Neuronal stem cell (in vitro differentiated cells): ENCODE measurements around the gene DRAP1.

Source experiments
- DNase-seq: peaks from one replicate; pipeline ENCODE4 v3.0.0-alpha.2; 2013; ENCODE audit warnings: low spot score
- H2AFZ ChIP-seq: one replicate; pipeline ENCODE4 v1.6.1; 2013; ENCODE audit warnings: mild to moderate bottlenecking, low read length, inconsistent platforms
- H2AK5ac ChIP-seq: 2 replicates; pipeline ENCODE4 v1.6.1; 2013; ENCODE audit warnings: low read depth, mild to moderate bottlenecking, inconsistent platforms, low read length, moderate library complexity, mixed read lengths
- H2BK120ac ChIP-seq: 2 replicates; pipeline ENCODE4 v1.6.1; 2013; ENCODE audit warnings: low read depth, mild to moderate bottlenecking, inconsistent platforms, low read length, moderate library complexity, mixed read lengths
- H2BK12ac ChIP-seq: one replicate; pipeline ENCODE4 v1.6.1; 2013; ENCODE audit warnings: low read length, inconsistent platforms
- H2BK15ac ChIP-seq: 2 replicates; pipeline ENCODE4 v1.6.1; 2013; ENCODE audit warnings: mild to moderate bottlenecking, low read length, inconsistent platforms, mixed read lengths
- H2BK5ac ChIP-seq: one replicate; pipeline ENCODE4 v1.6.1; 2013; ENCODE audit warnings: inconsistent platforms, mild to moderate bottlenecking, low read length, moderate library complexity
- H3K14ac ChIP-seq: one replicate; pipeline ENCODE4 v1.6.1; 2013; ENCODE audit warnings: low read length, inconsistent platforms
- H3K18ac ChIP-seq: 2 replicates; pipeline ENCODE4 v1.6.1; 2013; ENCODE audit warnings: low read length, inconsistent platforms
- H3K23ac ChIP-seq: 2 replicates; pipeline ENCODE4 v1.6.1; 2013; ENCODE audit warnings: low read depth, mild to moderate bottlenecking, mixed read lengths, low read length, inconsistent platforms; ENCODE audit not compliant: poor library complexity
- H3K27ac ChIP-seq: replicated peaks from 3 replicates; pipeline ENCODE4 v1.5.1; 2013; ENCODE audit warnings: low read length, inconsistent platforms
- H3K27me3 ChIP-seq, 3 experiments: 2 replicates each; pipeline ENCODE4 v1.6.1; 2013; ENCODE audit warnings: low read length in 3 of 3, mild to moderate bottlenecking in 2 of 3, inconsistent platforms in 1 of 3, low read depth in 1 of 3, mixed read lengths in 1 of 3, moderate library complexity in 1 of 3; ENCODE audit not compliant: control insufficient read depth in 3 of 3, insufficient read depth in 3 of 3
- H3K36me3 ChIP-seq, 2 donors: replicated peaks in 1 of 2; 2 replicates each; pipeline ENCODE4 v1.6.1; 2013; ENCODE audit warnings: low read length in 2 of 2; ENCODE audit not compliant: control insufficient read depth in 2 of 2, insufficient read depth in 2 of 2
- H3K4ac ChIP-seq: 2 replicates; pipeline ENCODE4 v1.6.1; 2013; ENCODE audit warnings: inconsistent platforms, mild to moderate bottlenecking, low read length, moderate library complexity
- H3K4me1 ChIP-seq, 2 donors: 1 replicate in 1 of 2; 2 replicates in 1 of 2; pipeline ENCODE4 v1.6.1; 2013; ENCODE audit warnings: low read length in 2 of 2, low read depth in 1 of 2; ENCODE audit not compliant: control insufficient read depth in 2 of 2, insufficient read depth in 1 of 2
- H3K4me2 ChIP-seq: one replicate; pipeline ENCODE4 v1.6.1; 2013; ENCODE audit warnings: mild to moderate bottlenecking, low read length, inconsistent platforms; ENCODE audit not compliant: insufficient read depth, poor library complexity, severe bottlenecking
- H3K4me3 ChIP-seq, 2 donors: 2 replicates each; pipeline ENCODE4 v1.5.1; 2013; ENCODE audit warnings: low read length in 2 of 2, mild to moderate bottlenecking in 2 of 2, inconsistent platforms in 1 of 2, moderate library complexity in 1 of 2
- H3K79me1 ChIP-seq: one replicate; pipeline ENCODE4 v1.6.1; 2013; ENCODE audit warnings: low read depth, mild to moderate bottlenecking, inconsistent platforms, low read length, moderate library complexity
- H3K9ac ChIP-seq: one replicate; pipeline ENCODE4 v1.6.1; 2013; ENCODE audit warnings: mild to moderate bottlenecking, low read depth, low read length, inconsistent platforms; ENCODE audit not compliant: poor library complexity
- H3K9me3 ChIP-seq, 2 donors: replicated peaks in 1 of 2; 2 replicates each; pipeline versions ENCODE3 to v1.6.1; 2013; ENCODE audit warnings: low read length in 2 of 2, mild to moderate bottlenecking in 2 of 2, inconsistent platforms in 1 of 2, low read depth in 1 of 2, mixed read lengths in 1 of 2, moderate library complexity in 1 of 2; ENCODE audit not compliant: control insufficient read depth in 2 of 2, insufficient read depth in 1 of 2
- H4K8ac ChIP-seq: one replicate; pipeline ENCODE4 v1.6.1; 2013; ENCODE audit warnings: low read depth, mild to moderate bottlenecking, inconsistent platforms, low read length, moderate library complexity
- H4K91ac ChIP-seq: one replicate; pipeline ENCODE4 v1.6.1; 2013; ENCODE audit warnings: low read length, low read depth, mild to moderate bottlenecking, inconsistent platforms; ENCODE audit not compliant: poor library complexity
- WGBS, 2 donors: extraction: QIAGEN DNeasy Blood & Tissue Kit; methylation state at CpG; one replicate each; pipeline ENCODE4 v1.1.7; 2013; ENCODE audit warnings: missing lambda C conversion rate in 2 of 2, mixed read lengths in 1 of 2; ENCODE audit not compliant: insufficient read length in 2 of 2, insufficient replicate concordance in 1 of 2; ENCODE audit errors: extremely low coverage in 2 of 2; 5-methylcytosine and 5-hydroxymethylcytosine counted together

The DRAP1 gene

GRCh38 chr11:65887723-65888162, 31.5 kb upstream of the DRAP1 start:
- peak overlapping the region; percentile 36 for H2AK5ac ChIP-seq
- H3K14ac ChIP-seq, result no peak overlapping the region

GRCh38 chr11:65888163-65888814, 30.9 kb upstream of the DRAP1 start, which contains the start of gene FIBP:
Gene FIBP (minus strand): TSS chr11:65888471. CDS start chr11:65888418, 53 bp downstream.
- Histone ChIP-seq H3K4me3 (peak within 1 kb of the TSS; percentile 93 to 95), H3K4ac (peak within 1 kb of the TSS; percentile 8), H2BK15ac (peak within 1 kb of the TSS; percentile 40), H4K91ac (no peak within 1 kb of the TSS), H3K18ac (peak within 1 kb of the TSS; percentile 97), H3K9ac (peak within 1 kb of the TSS; percentile 95), H3K9me3 (no peaks in the 10 kb centered on the region), H3K27ac (peak within 1 kb of the TSS; percentile 95), H3K4me2 (peak within 1 kb of the TSS; percentile 97), H2BK5ac (peak within 1 kb of the TSS; percentile 96), H4K8ac (no peak within 1 kb of the TSS), H2AFZ (peak within 1 kb of the TSS; percentile 94), H3K14ac (peak within 1 kb of the TSS; percentile 1), H2BK120ac (no peak within 1 kb of the TSS), H3K36me3 (peaks cover 26 to 36% of the 10 kb centered on the region in 2 donors), H3K79me1 (peaks cover 3% of the 10 kb centered on the region), H3K4me1 (peaks cover 24 to 29% of the 10 kb centered on the region in 2 donors), H2AK5ac (peak within 1 kb of the TSS; percentile 36), H3K27me3 (peaks cover 0 to 15% (median 0%) of the 10 kb centered on the region in 3 experiments), H2BK12ac (no peak within 1 kb of the TSS), H3K23ac (peak within 1 kb of the TSS; percentile 99)
- peak; percentile 97 for DNase-seq
- no CpG with 5 or more reads among the region's 57 CpGs for WGBS, 2 donors

More at GRCh38 chr11:65887723-65888162, 31.5 kb upstream of the DRAP1 start:
- Histone ChIP-seq H3K4me1 (peaks cover 21 to 29% of the 10 kb centered on the region in 2 donors), H3K9me3 (no peaks in the 10 kb centered on the region), H3K27ac (peak overlapping the region; percentile 95), H2BK5ac (peak overlapping the region; percentile 96), H3K4me3 (peak overlapping the region; percentile 93 to 95), H4K8ac (no peak overlapping the region), H4K91ac (no peak overlapping the region), H3K4me2 (peak overlapping the region; percentile 69), H3K9ac (peak overlapping the region; percentile 95), H2BK120ac (no peak overlapping the region), H3K23ac (peak overlapping the region; percentile 99), H2BK15ac (peak overlapping the region; percentile 40), H3K79me1 (peaks cover 3% of the 10 kb centered on the region), H3K27me3 (peaks cover 0 to 15% (median 0%) of the 10 kb centered on the region in 3 experiments), H3K36me3 (peaks cover 28 to 42% of the 10 kb centered on the region in 2 donors), H3K18ac (peak overlapping the region; percentile 97), H2AFZ (peak overlapping the region; percentile 94), H3K4ac (peak overlapping the region; percentile 8), H2BK12ac (no peak overlapping the region)
- WGBS, 2 donors, result no CpG with 5 or more reads among the region's 23 CpGs
- DNase-seq, result no peak

GRCh38 chr11:65890324-65891218, 28.7 kb upstream of the DRAP1 start, which contains the start of gene CCDC85B:
Gene CCDC85B (plus strand): TSS chr11:65890673. CDS start chr11:65890784, 111 bp downstream.
- H3K27ac ChIP-seq, result peak within 1 kb of the TSS; percentile 48

More at GRCh38 chr11:65890324-65891218, 28.7 kb upstream of the DRAP1 start, which contains the start of gene CCDC85B:
- Histone ChIP-seq H3K4ac (peak within 1 kb of the TSS; percentile 80), H3K27me3 (peaks cover 0 to 15% (median 0%) of the 10 kb centered on the region in 3 experiments), H2BK5ac (peak within 1 kb of the TSS; percentile 89), H3K14ac (peak within 1 kb of the TSS; percentile 99), H3K36me3 (peaks cover 10 to 15% of the 10 kb centered on the region in 2 donors), H3K23ac (peak within 1 kb of the TSS; percentile 94), H3K4me2 (peak within 1 kb of the TSS; percentile 100), H2AFZ (peak within 1 kb of the TSS; percentile 90), H3K9ac (peak within 1 kb of the TSS; percentile 96), H3K79me1 (peaks cover 3% of the 10 kb centered on the region), H3K18ac (peak within 1 kb of the TSS; percentile 98), H2BK15ac (peak within 1 kb of the TSS; percentile 42), H2BK120ac (peak within 1 kb of the TSS; percentile 93), H2BK12ac (peak within 1 kb of the TSS; percentile 52), H3K9me3 (no peaks in the 10 kb centered on the region), H4K8ac (peak within 1 kb of the TSS; percentile 85), H3K4me3 (peak within 1 kb of the TSS; percentile 57 to 86), H2AK5ac (peak within 1 kb of the TSS; percentile 97), H3K4me1 (peaks cover 24 to 27% of the 10 kb centered on the region in 2 donors), H4K91ac (no peak within 1 kb of the TSS)
- WGBS, 2 donors, result no CpG with 5 or more reads among the region's 94 CpGs
- DNase-seq, result peak; percentile 93
